SK-N-SH (cell line): Measurements from ENCODE around the gene PNPLA8. TPM values are rescaled to one million over a fixed set of nuclear protein-coding genes. Genes with fewer than 3 reads are reported as not detected.

Experiments used
- CTCF ChIA-PET: fragments of 300-600, 350-600 bp; formaldehyde crosslinking; extraction: SDS; loops from one replicate; lab custom pipeline; 2021; lab: Yijun Ruan, JAX
- POLR2A ChIA-PET: fragments of 350-600 bp; sonication (Branson Sonifier 250); formaldehyde crosslinking; extraction: SDS; loops from one replicate; lab custom pipeline; 2020; ENCODE audit warnings: antibody characterized with exemption, inconsistent platforms; lab: Yijun Ruan, JAX
- DNase-seq: peaks from one replicate; pipeline ENCODE4 v3.0.0; 2012
- H2AFZ ChIP-seq: fragments of 200-600 bp; sonication (generic); 2 replicates; pipeline ENCODE4 v1.8.1; 2016; ENCODE audit warnings: antibody characterized with exemption, mild to moderate bottlenecking, low read depth
- H3F3A ChIP-seq: fragments of 200-600 bp; sonication (generic); replicated peaks from 2 replicates; pipeline ENCODE3; 2016; ENCODE audit warnings: antibody characterized with exemption, mild to moderate bottlenecking; ENCODE audit not compliant: insufficient read depth
- H3K27ac ChIP-seq, 2 experiments: fragments of 200-500 bp in 1 of 2; fragments of 200-600 bp in 1 of 2; sonication (Bioruptor generic) in 1 of 2; sonication (generic), shearing (Covaris generic) in 1 of 2; 2 replicates each; pipeline versions ENCODE4 v1.5.1 to v1.6.1; 2014 to 2016; ENCODE audit warnings: low read depth in 2 of 2, inconsistent platforms in 1 of 2, low read length in 1 of 2, mild to moderate bottlenecking in 1 of 2, mixed read lengths in 1 of 2
- H3K27me3 ChIP-seq: fragments of 200-600 bp; sonication (generic), shearing (Covaris generic); 2 replicates; pipeline ENCODE4 v1.6.1; 2016; ENCODE audit warnings: mixed run types; ENCODE audit not compliant: insufficient read depth
- H3K36me3 ChIP-seq, 2 experiments: fragments of 200-500 bp in 1 of 2; fragments of 200-600 bp in 1 of 2; sonication (Bioruptor generic) in 1 of 2; sonication (generic) in 1 of 2; replicated peaks in 1 of 2; 2 replicates each; pipeline versions ENCODE3 to v1.5.1; 2014 to 2016; ENCODE audit warnings: low read length in 1 of 2, mild to moderate bottlenecking in 1 of 2; ENCODE audit not compliant: insufficient read depth in 2 of 2, control insufficient read depth in 1 of 2
- H3K4me1 ChIP-seq, 2 experiments: fragments of 200-500 bp in 1 of 2; fragments of 200-600 bp in 1 of 2; sonication (Bioruptor generic) in 1 of 2; sonication (generic), shearing (Covaris generic) in 1 of 2; 2 replicates each; pipeline versions ENCODE4 v1.5.1 to v1.6.1; 2014 to 2016; ENCODE audit warnings: low read depth in 1 of 2, low read length in 1 of 2, mixed run types in 1 of 2; ENCODE audit not compliant: insufficient read depth in 2 of 2, control insufficient read depth in 1 of 2
- H3K4me2 ChIP-seq: fragments of 200-600 bp; sonication (generic), shearing (Covaris generic); 2 replicates; pipeline ENCODE4 v1.6.1; 2017; ENCODE audit warnings: mixed run types
- H3K4me3 ChIP-seq, 2 experiments: fragments of 200-500 bp in 1 of 2; fragments of 200-600 bp in 1 of 2; sonication (Bioruptor generic) in 1 of 2; sonication (generic), shearing (Covaris generic) in 1 of 2; 2 replicates each; pipeline versions ENCODE4 v1.5.1 to v1.8.1; 2014 to 2016; ENCODE audit warnings: low read depth in 2 of 2, inconsistent platforms in 1 of 2, low read length in 1 of 2, mild to moderate bottlenecking in 1 of 2, mixed read lengths in 1 of 2, moderate library complexity in 1 of 2
- H3K79me2 ChIP-seq: fragments of 200-600 bp; sonication (generic); 2 replicates; pipeline ENCODE4 v1.8.1; 2017; ENCODE audit warnings: mild to moderate bottlenecking; ENCODE audit not compliant: insufficient read depth
- H3K9ac ChIP-seq: fragments of 200-600 bp; sonication (generic); 2 replicates; pipeline ENCODE4 v1.6.1; 2017; ENCODE audit warnings: mixed run types
- H3K9me2 ChIP-seq: fragments of 200-600 bp; sonication (generic); 2 replicates; pipeline ENCODE4 v1.6.1; 2017; ENCODE audit warnings: mixed run types
- H3K9me3 ChIP-seq: fragments of 200-600 bp; sonication (generic); 2 replicates; pipeline ENCODE4 v1.6.1; 2017; ENCODE audit warnings: mixed run types, mild to moderate bottlenecking, moderate library complexity
- H4K20me1 ChIP-seq: fragments of 200-600 bp; sonication (generic); 2 replicates; pipeline ENCODE4 v1.6.1; 2017; ENCODE audit warnings: mild to moderate bottlenecking, mixed run types; ENCODE audit not compliant: insufficient read depth
- CHD2 ChIP-seq: fragments of 150-350 bp; IDR thresholded peaks from 2 replicates; pipeline ENCODE4 v1.6.1; 2018; ENCODE audit warnings: low read length; ENCODE audit not compliant: partially characterized antibody
- CTCF ChIP-seq: fragments of 200-600 bp; sonication (generic); IDR thresholded peaks from 2 replicates; pipeline ENCODE4 v1.6.1; 2017; ENCODE audit warnings: antibody characterized with exemption, mild to moderate bottlenecking, moderate library complexity
- EZH2phosphoT487 ChIP-seq: fragments of 200-600 bp; sonication (generic); IDR thresholded peaks from 2 replicates; pipeline ENCODE4 v1.6.1; 2017; ENCODE audit warnings: low read depth, mixed run types, mild to moderate bottlenecking, antibody characterized with exemption, moderate library complexity, borderline replicate concordance
- FOSL2 ChIP-seq: IDR thresholded peaks from 2 replicates; pipeline ENCODE4 v1.4.0; 2012; ENCODE audit warnings: low read depth, mild to moderate bottlenecking, moderate library complexity, borderline replicate concordance
- FOXJ3 ChIP-seq: sonication (generic); formaldehyde crosslinking; IDR thresholded peaks from 2 replicates; pipeline ENCODE4 v1.5.1; 2020; ENCODE audit warnings: mild to moderate bottlenecking, missing genetic modification reagents
- FOXM1 ChIP-seq: IDR thresholded peaks from 2 replicates; pipeline ENCODE4 v1.4.0; 2012; ENCODE audit warnings: low read depth, mild to moderate bottlenecking
- GABPA ChIP-seq: IDR thresholded peaks from 2 replicates; pipeline ENCODE4 v1.4.0; 2012; ENCODE audit warnings: low read depth, mild to moderate bottlenecking
- GATA2 ChIP-seq: sonication (generic); formaldehyde crosslinking; IDR thresholded peaks from 2 replicates; pipeline ENCODE4 v1.5.0; 2020; ENCODE audit warnings: mild to moderate bottlenecking, missing genetic modification reagents
- MEF2A ChIP-seq: IDR thresholded peaks from 2 replicates; pipeline ENCODE4 v1.4.0; 2012; ENCODE audit warnings: low read depth, borderline replicate concordance
- MXI1 ChIP-seq: IDR thresholded peaks from 2 replicates; pipeline ENCODE4 v1.6.1; 2012; ENCODE audit warnings: mild to moderate bottlenecking, low read depth, low read length, improper control_type of control experiment
- NFIC ChIP-seq: IDR thresholded peaks from 2 replicates; pipeline ENCODE4 v1.4.0; 2012; ENCODE audit warnings: borderline replicate concordance
- NRF1 ChIP-seq: IDR thresholded peaks from 2 replicates; pipeline ENCODE4 v1.6.1; 2012; ENCODE audit warnings: low read depth, mild to moderate bottlenecking, low read length
- POLR2AphosphoS5 ChIP-seq: IDR thresholded peaks from 2 replicates; pipeline ENCODE4 v1.6.1; 2012; ENCODE audit warnings: low read depth, low read length
- RAD21 ChIP-seq: IDR thresholded peaks from 2 replicates; pipeline ENCODE4 v1.6.1; 2012; ENCODE audit warnings: mild to moderate bottlenecking, low read length
- RCOR1 ChIP-seq: fragments of 150-350 bp; IDR thresholded peaks from 2 replicates; pipeline ENCODE4 v1.6.1; 2017; ENCODE audit warnings: antibody characterized with exemption, low read length
- RFX5 ChIP-seq: IDR thresholded peaks from 2 replicates; pipeline ENCODE4 v1.6.1; 2012; ENCODE audit warnings: mild to moderate bottlenecking, improper control_type of control experiment, low read length
- RXRA ChIP-seq: IDR thresholded peaks from 2 replicates; pipeline ENCODE4 v1.4.0; 2012; ENCODE audit warnings: low read depth, mild to moderate bottlenecking, borderline replicate concordance
- SIN3A ChIP-seq: IDR thresholded peaks from 2 replicates; pipeline ENCODE4 v1.6.1; 2012; ENCODE audit warnings: low read depth, mild to moderate bottlenecking, low read length, moderate library complexity, borderline replicate concordance
- TEAD4 ChIP-seq: IDR thresholded peaks from 2 replicates; pipeline ENCODE4 v1.4.0; 2012; ENCODE audit warnings: mild to moderate bottlenecking, borderline replicate concordance; ENCODE audit not compliant: insufficient read depth
- ZBTB33 ChIP-seq: IDR thresholded peaks from 2 replicates; pipeline ENCODE4 v1.4.0; 2012; ENCODE audit warnings: low read depth, borderline replicate concordance
- WGBS: methylation state at CpG from one replicate; pipeline ENCODE4 v1.1.6; 2017; ENCODE audit warnings: low lambda C conversion rate; 5-methylcytosine and 5-hydroxymethylcytosine counted together
- polyA plus RNA-seq, 3 experiments: library from polyadenylated mRNA; depleted of rRNA; stranded (reverse); fragments of >200 nt; gene quantifications; 2 replicates each; pipeline ENCODE4 v1.2.3, GENCODE V29; 2012

PNPLA8 gene
- polyA plus RNA-seq, 1 of the 3 experiments (the other 2 are of a cell fraction) = 7.2 TPM

GRCh38 chr7:108479118-108479517, 46.8 kb downstream of the PNPLA8 start:
- H3K79me2 ChIP-seq = no peaks in the 10 kb centered on the region
- H3K27me3 ChIP-seq = no peaks in the 10 kb centered on the region
- 95% methylated on average over 5 of the region's 5 CpGs for WGBS
- H3K36me3 ChIP-seq = peaks cover 21 to 26% of the 10 kb centered on the region in 2 experiments
- H3K9me2 ChIP-seq = 0 out of 2 replicates have a peak, but pooled peaks cover 3% of the 10 kb centered on the region
- no peak overlapping the region for H3K4me3 ChIP-seq
- no peaks in the 10 kb centered on the region for H3F3A ChIP-seq
- H3K9ac ChIP-seq = no peak overlapping the region
- no peaks in the 10 kb centered on the region for H3K9me3 ChIP-seq
- H3K4me1 ChIP-seq = no peaks in the 10 kb centered on the region
- H2AFZ ChIP-seq = no peak overlapping the region
- H4K20me1 ChIP-seq = no peaks in the 10 kb centered on the region
- H3K4me2 ChIP-seq = no peak overlapping the region
- no peak for DNase-seq
- CTCF ChIA-PET = interaction anchor here (3.2 kb wide), 1 partner anchor 18 kb away, joined by 21 read pairs; no protein-coding TSS in a partner anchor
- no peak overlapping the region for H3K27ac ChIP-seq
- POLR2A ChIA-PET = no interaction called here
- no peak for TF ChIP-seq TEAD4
- no peak for TF ChIP-seq GATA2 (CRISPR knock-in tag)
- TF ChIP-seq NRF1 = no peak
- no peak for TF ChIP-seq FOSL2
- no peak for TF ChIP-seq FOXJ3 (CRISPR knock-in tag)
- no peak for TF ChIP-seq POLR2AphosphoS5
- TF ChIP-seq ZBTB33 = no peak
- TF ChIP-seq RXRA = no peak
- TF ChIP-seq NFIC = no peak
- TF ChIP-seq CTCF = no peak
- no peak for TF ChIP-seq EZH2phosphoT487

GRCh38 chr7:108468246-108468645, 57.7 kb downstream of the PNPLA8 start:
- Histone ChIP-seq H2AFZ (no peak overlapping the region), H3K4me2 (no peak overlapping the region), H3K9me3 (no peaks in the 10 kb centered on the region), H4K20me1 (no peaks in the 10 kb centered on the region), H3K79me2 (no peaks in the 10 kb centered on the region), H3K4me1 (no peaks in the 10 kb centered on the region), H3K4me3 (no peak overlapping the region), H3K36me3 (peaks cover 5 to 10% of the 10 kb centered on the region in 2 experiments), H3K9me2 (no peaks in the 10 kb centered on the region), H3F3A (no peaks in the 10 kb centered on the region), H3K9ac (no peak overlapping the region)
- POLR2A ChIA-PET = no interaction called here
- no peak for DNase-seq
- TF ChIP-seq CHD2 (no peak), FOXM1 (no peak), RFX5 (no peak), EZH2phosphoT487 (no peak), GABPA (no peak), SIN3A (no peak), RCOR1 (no peak), RAD21 (no peak), MEF2A (no peak), MXI1 (no peak)
- TF ChIP-seq, all 33 proteins: peak for 0
- CTCF ChIA-PET = interaction anchor here (0.9 to 6.9 kb wide), 7 partner anchors 9 to 311 kb away, joined by 3 to 33 read pairs (median 4); no protein-coding TSS in a partner anchor
- Histone ChIP-seq H3K27ac (no peak overlapping the region), H3K27me3 (no peaks in the 10 kb centered on the region)
- 92% methylated on average over 4 of the region's 4 CpGs for WGBS
